ENCODE results near the gene GRID2. TPM values are rescaled to one million over a fixed set of nuclear protein-coding genes. Genes with fewer than 3 reads are reported as not detected.
A peak's percentile ranks its signal among the peaks of the same experiment; 100 is the strongest.

The GRID2 gene
- total RNA-seq, 6 experiments from 2014 or later: not detected

GRCh38 chr4:93764639-93765246, 1461.0 kb downstream of the GRID2 start:
- Histone ChIP-seq H3K4me1 (no peaks in the 10 kb centered on the region), H3K27me3 (no peaks in the 10 kb centered on the region), H3K27ac (no peak overlapping the region), H3K4me3 (no peak overlapping the region), H3K9me3 (no peaks in the 10 kb centered on the region), H3K36me3 (no peaks in the 10 kb centered on the region)
- under 1% methylated on average over 5 of the region's 5 CpGs for WGBS (ENCODE audit: insufficient coverage, low coverage, low lambda C conversion rate, missing lambda C conversion rate)
- DNase-seq: no peak
- intact Hi-C loops (cut with DNase I): no loop called here
- peak; percentile 51 to 68 (median 64) for ATAC-seq
- TF ChIP-seq CTCF (IDR thresholded peaks at IDR 0.05) (peak; percentile 67 to 78 (median 74)), POLR2A (IDR thresholded peaks at IDR 0.05) (no peak)

- ATAC-seq (peak in 2 of 4 donors; percentile 9 to 36), DNase-seq (no peak)
- WGBS (ENCODE audit: insufficient coverage, low coverage, low lambda C conversion rate, missing lambda C conversion rate): 32% methylated on average over 3 of the region's 5 CpGs
- Histone ChIP-seq H3K4me3 (no peak overlapping the region), H3K27me3 (no peaks in the 10 kb centered on the region), H3K4me1 (no peaks in the 10 kb centered on the region), H3K36me3 (no peaks in the 10 kb centered on the region), H3K9me3 (no peaks in the 10 kb centered on the region), H3K27ac (no peak overlapping the region)
- TF ChIP-seq CTCF (IDR thresholded peaks at IDR 0.05) (no peak), POLR2A (IDR thresholded peaks at IDR 0.05) (no peak)
- intact Hi-C loops (cut with DNase I): no loop called here
These were observed 1464.2 kb downstream of the GRID2 start for GRCh38 chr4:93767917-93768316.

DNA sequence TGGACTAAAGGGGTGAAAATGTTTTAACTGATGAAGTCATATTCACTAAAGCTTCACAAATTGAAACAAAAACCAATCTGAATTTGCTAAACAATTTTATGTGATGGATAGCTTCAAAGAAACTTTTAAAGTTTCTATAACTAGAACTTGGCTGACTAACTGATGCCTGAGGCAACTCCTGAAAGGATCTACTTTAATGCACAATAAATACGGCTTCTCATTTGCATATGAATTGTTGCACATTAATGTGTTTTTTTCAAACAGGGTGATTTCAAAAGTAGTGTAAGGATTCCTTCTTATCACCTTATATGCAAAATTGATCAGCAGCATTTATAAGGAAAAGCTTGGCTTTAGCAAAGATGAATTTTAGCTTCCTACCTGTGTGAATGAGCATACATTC, 1466.4 kb downstream of the GRID2 start:
- TF ChIP-seq POLR2A (IDR thresholded peaks at IDR 0.05) (no peak), CTCF (IDR thresholded peaks at IDR 0.05) (no peak)
- no peaks in the 10 kb centered on the region for H3K36me3 ChIP-seq
- no peak for ATAC-seq
- no peaks in the 10 kb centered on the region for H3K27me3 ChIP-seq
- intact Hi-C loops (cut with DNase I): no loop called here
- 52% methylated on average over 1 of the region's 1 CpG for WGBS (ENCODE audit: insufficient coverage, low coverage, low lambda C conversion rate, missing lambda C conversion rate)
- H3K4me3 ChIP-seq: no peak overlapping the region
- DNase-seq: no peak
- H3K4me1 ChIP-seq: no peaks in the 10 kb centered on the region
- no peaks in the 10 kb centered on the region for H3K9me3 ChIP-seq
- H3K27ac ChIP-seq: no peak overlapping the region

- DNase-seq: no peak
- intact Hi-C loops (cut with DNase I): no loop called here
- Histone ChIP-seq H3K4me1 (no peaks in the 10 kb centered on the region), H3K4me3 (no peak overlapping the region), H3K27me3 (no peaks in the 10 kb centered on the region), H3K9me3 (no peaks in the 10 kb centered on the region), H3K36me3 (no peaks in the 10 kb centered on the region), H3K27ac (no peak overlapping the region)
- TF ChIP-seq CTCF (IDR thresholded peaks at IDR 0.05) (no peak), POLR2A (IDR thresholded peaks at IDR 0.05) (no peak)
- 27% methylated on average over 8 of the region's 8 CpGs for WGBS (ENCODE audit: insufficient coverage, low coverage, low lambda C conversion rate, missing lambda C conversion rate)
- peak in 3 of 4 donors; percentile 21 to 27 (median 21) for ATAC-seq
These were observed 1468.1 kb downstream of the GRID2 start for GRCh38 chr4:93771640-93772411.
